Activated effector memory CD4-positive, alpha-beta T cell treated with Interleukin-2 at 50 U/mL for 16 hours (primary cell): Measurements from ENCODE around the gene ADAMTS6.
"Not testable (repeated sequence)": the region's sequence is repeated elsewhere in the genome, so short reads cannot be mapped to it uniquely, and the experiment has no call there.

Source experiments
- DNase-seq: peaks from one replicate; pipeline ENCODE4 v3.0.0-alpha.2; 2020

Gene ADAMTS6

DNA sequence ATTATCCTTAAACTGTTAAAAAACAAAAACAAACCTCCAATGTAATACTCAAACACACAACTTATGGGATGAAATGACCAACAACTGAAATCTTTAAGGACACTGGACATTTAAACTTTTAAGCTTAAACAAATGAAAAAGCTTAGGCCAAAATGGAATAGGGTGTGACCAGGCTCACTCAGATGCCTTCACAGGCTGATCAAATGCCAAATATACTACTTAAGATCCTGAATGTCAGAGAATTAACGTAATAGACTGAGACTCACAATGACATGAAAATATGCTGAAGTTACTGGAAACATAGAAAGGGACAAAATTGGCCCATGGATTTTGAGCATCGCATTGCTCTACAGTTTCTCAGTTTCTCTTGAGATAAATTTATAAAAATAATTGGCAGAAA, 286.8 kb downstream of the ADAMTS6 start:
- no peak for DNase-seq

DNA sequence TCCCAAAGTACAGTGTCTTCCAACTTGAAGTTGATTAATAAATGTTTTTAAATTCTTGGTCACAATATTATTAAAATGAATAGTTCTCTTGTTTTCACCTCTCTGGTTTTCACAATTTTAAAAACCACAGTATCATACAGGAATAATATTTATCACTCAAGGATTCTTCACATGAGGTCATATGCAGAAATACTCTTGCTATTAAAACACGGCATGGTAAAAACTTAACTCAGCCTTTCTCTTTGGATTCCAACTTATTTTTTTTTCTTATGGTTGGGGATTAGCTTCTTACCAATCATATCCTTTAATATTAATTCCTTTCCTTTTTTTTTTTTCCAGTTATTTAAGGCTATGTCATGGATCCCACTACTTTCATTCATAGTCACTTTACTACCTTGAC, 289.4 kb downstream of the ADAMTS6 start:
- no peak for DNase-seq

DNA sequence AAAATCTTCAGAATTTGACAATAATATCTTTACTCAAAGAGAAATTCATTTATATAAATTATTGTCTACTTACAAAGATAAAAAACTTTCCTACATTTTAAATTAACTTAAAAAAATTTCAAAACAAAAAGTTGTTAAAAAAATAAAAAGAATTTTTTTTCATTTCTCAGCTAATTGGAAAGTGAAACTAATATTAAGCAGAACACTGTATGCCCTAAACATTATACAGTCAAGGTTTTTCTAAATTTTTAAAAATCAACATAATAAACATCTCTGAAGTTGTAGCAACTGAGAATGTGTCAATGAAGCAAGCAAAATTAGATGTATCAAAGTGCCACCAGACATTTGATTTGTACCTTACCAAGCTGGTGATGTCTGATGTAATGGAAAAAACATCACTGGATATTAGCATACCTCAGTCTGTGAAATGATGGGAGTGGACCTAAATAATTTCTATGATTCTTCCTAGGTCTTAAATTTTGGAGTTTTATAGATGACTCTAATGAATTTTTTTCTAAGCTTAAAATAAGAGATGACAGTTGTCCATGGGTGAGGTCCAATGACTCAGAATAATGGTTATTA, 290.1 kb downstream of the ADAMTS6 start:
- no peak for DNase-seq

DNA sequence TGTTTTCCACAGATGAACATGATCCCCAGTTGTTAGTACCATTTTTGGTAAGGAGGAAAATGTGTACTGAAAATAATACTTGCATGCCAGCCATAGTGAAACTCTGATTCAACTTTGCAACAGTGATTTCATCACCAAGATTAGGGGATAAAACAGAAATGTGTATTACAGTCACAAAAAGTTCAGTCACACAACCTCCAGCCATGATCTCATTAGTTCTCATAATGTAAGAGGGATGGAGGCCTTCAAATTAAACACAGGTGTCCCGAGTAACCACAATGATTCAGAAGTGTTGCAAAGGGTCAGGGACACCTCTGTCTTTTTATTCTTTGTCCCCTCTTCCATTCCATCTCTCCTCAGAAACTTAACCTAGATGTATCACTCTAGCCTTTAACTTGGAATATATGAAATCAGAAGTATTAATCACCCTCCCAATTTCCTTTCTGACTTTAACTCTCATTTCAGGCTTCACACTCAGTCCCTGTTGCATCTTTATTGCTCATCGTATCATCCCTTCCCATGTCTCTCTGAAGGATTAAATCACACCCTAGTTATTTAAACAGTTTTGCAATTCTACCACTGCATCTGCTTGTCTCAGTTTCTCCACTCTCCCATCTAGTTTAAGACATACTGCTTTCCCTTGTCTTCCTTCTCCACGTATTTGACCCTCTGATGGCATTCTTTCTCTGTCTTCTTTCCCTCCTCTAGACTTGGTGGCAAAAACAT, 291.2 kb downstream of the ADAMTS6 start:
- DNase-seq: no peak

DNA sequence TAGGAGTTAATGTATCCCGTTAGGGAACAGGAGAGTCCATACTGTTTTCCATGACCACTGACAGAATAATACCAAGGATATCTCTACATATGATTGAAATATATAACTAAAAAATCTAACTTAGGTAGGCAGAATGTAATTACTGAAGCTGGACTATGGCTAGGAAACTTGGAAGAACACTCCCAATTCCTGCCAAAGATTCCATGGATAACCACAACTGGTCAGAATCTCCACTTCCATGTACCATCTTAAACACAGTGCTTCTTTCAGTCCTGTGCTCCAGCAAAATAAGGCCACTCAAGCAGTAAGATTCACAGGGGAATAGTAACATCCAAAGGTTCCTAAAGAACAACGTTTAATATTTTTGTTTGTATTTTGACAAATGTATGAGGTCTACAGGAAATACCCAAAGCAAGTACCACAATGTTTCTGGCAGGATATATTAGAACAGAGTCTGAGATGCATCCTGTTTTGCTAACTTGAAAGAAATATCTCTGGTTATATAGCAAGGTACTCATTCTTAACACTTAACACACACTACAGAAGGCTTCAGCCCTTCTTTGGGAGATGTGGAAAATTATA, 295.0 kb downstream of the ADAMTS6 start:
- DNase-seq: no peak

DNA sequence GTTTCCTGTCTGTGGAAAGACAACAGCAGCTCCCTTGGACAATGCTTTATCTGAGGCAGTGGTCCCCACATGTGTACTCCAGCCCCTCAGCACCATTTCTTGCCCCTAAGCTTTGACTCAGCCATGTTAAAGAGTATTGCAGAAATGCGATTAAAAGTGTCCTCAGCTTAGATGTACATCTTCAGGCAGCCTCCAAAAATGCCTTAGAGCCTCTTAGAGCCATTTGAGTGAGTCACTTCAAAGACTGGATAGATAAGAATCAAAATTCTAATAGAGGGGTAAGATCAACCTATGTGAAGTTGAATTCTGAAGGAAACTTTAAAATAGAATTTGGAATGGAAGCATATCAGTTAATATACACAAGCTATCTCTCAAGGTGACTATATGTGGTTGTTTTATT, 296.3 kb downstream of the ADAMTS6 start:
- no peak for DNase-seq

DNA sequence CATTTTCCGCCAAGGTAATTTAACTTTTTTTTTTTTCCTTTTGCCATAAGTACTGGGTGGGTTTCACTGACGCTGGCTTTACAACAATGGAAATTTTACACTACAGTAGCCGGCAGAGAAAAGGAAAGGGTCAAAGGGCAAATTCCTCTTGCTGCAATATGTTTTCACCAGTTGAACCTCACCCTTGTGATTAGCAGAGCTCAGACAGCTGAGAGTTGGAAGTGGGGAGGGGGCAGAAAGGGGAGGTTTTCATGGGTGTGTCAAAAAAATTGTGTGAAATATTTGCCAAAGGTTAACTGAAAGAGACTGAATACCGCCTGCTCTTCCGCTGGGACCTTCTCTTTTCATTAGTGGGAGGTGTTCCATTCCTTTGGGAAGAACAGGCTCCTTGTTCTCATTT, 296.9 kb downstream of the ADAMTS6 start:
- DNase-seq: no peak

DNA sequence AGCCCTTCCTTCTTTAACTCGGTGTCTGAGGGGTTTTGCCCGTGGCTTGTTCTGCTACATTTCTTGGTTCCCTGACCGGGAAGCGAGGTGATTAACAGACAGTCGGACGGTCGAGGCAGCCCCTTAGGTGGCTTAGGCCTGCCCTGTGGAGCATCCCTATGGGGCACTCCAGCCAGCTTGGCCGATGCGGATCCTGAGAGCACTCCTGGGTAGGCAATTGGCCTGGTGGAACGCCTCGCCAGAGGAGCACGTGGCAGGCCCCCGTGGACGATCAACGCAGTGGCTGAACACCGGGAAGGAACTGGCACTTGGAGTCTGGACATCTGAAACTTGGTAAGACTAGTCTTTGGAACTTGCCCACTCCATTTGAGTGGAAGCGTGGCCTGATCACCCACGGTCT, 307.5 kb downstream of the ADAMTS6 start:
- DNase-seq: not testable (repeated sequence)

DNA sequence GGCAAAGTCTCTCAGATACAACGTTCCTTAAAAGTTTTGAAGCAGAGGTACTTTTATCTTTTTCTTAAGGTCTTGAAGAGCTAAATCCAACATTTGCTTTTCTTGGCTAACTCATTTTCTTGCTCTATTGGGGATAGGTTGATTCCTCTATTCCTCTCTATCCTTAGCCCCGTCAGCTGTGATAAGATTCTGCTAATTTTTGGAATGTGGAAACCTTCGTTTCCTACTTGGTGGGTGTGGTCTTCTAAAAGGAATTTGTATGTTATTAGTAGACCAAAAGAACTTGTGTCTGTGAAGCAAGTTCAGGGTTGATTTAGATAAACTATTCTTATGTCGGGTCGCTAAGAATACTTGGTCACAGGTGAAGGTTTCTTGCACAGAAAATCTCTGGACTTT, 308.6 kb downstream of the ADAMTS6 start:
- no peak for DNase-seq

DNA sequence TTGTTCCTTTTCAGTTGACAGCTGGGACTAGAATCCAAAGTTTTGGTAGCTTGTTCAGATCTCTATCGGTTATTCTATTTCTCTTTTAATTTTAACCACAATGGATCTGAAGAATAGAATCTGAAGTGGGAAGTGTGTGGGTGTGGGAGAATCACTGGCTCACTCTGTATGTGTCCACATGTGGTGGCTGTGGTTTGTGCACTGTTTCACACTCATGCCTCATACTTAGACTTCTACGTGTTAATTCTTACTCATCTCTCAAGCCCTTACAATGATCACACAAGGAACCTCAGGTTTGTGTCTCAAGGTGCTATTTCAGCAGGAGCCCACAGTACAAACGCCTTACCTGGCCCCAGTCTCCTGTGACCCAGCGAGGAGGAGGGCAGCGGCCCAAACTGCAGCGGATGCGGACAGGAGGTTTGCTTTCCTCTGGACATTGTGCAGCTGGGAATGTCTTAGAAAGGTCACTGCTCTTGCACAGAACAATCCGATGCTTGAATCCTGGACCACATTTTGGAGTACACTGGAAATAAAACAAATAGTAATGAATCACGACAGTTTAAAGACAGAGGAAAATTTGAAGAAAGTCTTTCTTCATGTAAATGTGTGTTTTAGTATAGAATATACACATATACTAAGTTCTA, 309.1 kb downstream of the ADAMTS6 start:
- DNase-seq: no peak

DNA sequence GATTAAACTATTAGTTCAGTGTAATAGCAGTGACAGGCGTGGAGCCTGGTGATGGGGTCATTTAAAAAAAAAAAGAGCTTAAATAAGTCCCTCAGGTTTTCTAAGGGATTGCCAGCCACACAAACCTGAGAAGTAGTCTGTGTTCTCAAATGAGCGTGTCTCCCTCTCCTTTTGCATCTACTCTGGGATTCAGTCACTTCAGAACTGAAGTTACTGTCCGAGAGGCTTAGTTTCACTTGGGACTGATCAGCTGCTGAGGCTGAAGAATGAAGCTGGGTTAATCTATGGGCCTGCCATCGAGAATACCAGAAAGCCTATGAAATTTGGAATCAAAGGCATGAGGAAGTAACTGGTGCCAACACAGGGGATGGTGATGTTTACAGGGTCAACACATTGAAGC, 310.1 kb downstream of the ADAMTS6 start:
- DNase-seq: no peak

DNA sequence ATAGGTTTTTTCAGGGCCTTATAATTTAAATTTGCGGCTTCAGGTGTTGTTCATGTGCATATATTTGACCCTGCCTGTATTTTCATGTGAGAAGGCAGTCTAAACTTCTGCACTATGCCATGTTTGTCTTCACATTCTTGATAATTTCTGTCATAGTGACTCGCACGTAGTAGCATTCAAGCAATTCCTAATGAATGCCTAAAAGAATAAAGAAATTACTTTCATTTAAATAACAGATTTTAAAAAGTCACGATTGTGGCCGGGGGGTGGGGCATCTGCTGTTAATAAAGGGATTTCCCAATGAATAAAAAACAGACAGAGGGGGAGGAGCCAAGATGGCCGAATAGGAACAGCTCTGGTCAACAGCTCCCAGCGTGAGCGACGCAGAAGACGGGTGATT, 318.0 kb downstream of the ADAMTS6 start:
- DNase-seq: no peak

DNA sequence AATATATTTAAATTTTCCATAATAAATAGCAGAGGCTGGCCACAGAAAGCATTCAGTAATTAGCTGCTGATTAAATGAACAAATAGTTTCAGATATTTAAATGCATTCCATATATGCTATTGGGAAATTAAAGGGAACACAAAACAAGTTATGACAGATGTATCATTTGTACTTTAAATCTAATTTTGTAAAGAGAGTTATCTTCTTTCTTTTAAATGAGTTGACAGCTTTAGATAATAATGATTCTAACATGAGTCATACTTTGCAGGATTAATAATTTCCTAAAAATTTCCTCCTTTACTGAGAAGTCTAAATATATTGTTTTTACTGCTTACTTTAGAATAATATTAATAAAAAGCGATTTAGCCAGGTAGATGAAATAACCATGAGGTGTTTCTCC, 320.1 kb downstream of the ADAMTS6 start:
- no peak for DNase-seq

DNA sequence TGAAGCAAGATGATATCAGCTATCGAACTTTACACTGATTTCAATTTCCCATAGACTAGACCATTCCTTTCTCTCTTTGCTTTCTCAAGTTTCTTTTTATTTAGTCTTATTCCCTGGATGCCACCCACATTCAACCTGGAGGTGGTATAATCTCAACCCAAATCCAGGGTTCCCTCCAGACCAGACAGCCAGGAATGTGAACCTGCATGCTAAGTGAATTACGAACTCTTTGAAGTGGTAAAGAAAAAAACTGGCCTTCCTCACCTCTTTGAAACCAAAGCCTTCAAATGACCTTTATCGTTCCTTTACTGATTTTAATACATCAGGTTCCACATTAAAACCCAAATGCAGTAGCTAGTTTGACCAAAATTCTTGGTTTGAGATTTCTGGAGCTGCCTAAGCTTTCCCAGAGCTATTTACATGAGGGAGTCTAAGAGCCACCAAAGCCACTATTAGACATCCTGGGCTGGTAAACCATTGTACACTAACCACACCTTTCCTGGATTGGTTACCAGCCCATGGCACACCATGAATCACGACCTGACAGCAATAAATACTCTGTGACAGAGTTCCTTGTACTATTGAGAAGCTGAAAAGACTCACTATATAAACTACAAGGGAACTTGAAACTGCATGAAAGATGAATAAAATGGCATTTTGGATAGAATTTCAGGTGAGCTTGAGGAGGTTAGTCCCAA, 323.7 kb downstream of the ADAMTS6 start:
- no peak for DNase-seq

DNA sequence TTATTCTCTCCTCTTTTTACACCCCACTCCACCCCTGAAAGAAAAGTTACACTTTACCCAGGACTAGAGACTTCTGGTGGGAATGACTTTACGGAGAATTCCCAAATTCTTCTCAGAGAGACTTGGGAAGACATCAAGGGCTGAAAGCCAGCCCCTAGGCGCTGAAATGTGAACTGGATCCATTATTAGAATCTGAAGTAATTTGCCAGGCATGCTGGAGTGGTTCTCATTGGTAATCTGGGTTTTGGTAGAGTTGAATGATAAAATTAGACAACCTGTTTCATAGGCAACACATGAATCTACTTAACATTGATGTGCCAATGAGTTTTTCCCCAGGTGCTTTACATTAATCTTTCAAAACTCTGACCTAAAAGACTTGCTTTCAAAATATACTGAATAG, 324.8 kb downstream of the ADAMTS6 start:
- no peak for DNase-seq

DNA sequence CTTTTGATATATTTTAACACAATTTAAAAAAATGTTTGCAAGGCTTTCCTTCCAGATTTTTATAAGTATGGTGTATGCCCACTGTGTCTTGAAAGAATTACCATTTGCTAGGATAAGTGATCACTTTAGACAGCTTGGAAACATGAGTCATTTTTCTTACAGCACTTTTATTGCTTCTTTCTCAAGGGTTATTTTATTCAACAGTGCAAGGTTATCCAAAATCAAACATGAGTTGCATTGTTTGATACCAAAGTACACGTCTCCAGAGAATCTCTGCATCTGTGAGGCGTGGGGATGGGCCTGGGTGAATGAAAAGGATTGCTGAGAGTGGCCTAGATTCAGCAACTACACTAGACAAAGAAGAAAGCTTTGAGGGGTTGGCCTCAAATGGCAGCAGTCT, 329.6 kb downstream of the ADAMTS6 start:
- no peak for DNase-seq

DNA sequence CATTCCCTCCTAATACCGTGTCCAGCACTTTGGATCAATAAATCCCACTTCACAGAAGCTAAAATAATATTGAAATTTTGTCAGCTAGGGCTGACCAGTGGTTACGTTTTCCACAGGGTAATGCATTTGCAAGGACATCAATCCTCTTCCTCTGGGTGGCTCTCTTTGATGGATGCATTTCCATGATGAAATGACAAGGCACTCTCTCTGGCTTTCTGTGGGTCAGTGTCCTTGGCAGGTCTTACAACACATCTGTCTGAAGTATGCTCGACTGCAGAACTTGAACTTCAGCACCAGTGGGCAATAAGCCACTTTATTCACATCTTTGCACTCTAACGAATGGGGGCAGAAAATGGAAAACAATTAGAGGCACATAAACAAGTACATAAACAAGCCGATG, 330.1 kb downstream of the ADAMTS6 start:
- DNase-seq: no peak

DNA sequence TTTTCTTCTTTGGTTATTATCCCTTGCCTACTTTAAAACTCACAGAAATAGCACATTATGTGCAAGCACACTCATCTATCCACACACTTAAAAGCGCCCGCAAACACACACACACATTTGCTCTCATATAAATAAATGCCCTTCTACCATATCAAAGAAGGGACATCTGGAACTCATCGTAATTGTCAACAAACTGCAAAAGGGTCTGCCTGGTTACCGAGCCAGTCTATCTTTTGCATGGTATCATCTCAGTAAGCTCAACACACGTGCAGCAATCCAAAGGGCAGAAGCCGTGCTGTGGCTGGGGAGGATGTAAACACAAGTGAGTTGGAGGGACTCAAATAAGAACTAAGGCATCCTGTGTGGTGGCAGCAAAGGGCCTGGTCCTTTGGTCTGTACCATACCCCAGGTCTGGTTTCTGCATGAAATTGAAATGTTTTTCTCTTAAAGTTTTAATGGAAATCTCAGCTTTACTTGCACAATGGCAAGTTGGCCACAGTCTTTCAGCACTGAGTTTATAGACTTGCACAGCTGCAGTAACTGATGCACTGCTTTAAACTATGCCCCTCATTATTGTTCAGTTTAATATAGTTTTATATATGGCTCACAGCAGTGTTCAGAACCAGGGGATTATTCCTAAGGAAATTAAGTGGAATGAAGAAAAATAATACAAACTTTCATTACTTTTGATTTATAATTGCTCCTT, 331.0 kb downstream of the ADAMTS6 start:
- no peak for DNase-seq

DNA sequence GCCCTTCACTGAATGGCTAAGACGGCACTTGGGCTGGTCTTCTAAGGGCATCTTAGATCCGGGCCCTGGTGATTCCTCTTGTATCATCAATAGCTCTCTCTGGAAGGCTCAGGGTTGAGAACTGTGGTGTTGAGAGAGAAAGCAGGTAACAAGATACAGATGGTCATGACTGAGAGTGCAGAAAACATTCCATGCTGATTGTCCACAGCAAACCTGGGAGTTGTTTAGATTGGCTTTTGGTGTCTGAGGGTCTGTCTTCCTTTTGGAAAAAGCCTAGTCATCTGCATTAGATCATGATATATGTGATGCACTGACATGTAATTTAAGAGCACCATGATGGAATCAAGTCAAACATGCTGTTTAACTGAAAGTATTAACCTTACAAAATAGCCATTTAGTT, 331.9 kb downstream of the ADAMTS6 start:
- DNase-seq: no peak

DNA sequence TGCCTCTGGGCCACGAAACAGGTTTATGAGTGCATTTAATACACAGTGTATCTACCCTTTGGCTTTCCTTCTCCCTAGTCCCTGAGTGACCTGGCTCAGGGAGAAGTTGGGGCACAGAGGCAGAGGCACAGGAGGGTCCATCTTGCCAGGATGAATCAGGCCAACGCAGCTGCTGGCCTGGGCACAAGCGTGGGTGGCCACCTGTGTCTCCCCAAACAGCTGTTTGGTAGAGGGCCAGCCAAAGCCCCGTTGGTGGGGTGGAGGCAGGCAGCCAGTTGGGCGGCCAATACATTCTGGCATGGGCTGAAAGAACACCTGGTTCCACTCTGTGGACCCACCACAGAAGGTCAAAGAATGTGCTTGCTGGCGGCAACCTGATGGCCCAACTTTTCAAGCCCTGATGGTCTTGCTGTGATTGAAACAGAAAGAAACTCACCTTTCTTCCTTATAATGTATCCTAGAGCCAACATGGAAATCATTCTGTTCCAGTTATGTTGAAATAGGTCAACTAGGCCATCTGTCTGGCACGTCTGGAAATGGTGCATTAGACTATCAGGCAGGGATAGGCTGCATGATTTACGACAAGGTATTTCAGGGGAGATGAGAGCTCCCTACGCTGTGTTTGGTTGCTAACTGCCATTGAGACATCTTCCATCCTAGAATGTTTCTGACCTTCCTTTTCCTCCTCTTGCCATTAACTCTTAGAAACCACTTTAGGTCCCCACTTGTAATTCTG, 337.4 kb downstream of the ADAMTS6 start:
- DNase-seq: no peak

DNA sequence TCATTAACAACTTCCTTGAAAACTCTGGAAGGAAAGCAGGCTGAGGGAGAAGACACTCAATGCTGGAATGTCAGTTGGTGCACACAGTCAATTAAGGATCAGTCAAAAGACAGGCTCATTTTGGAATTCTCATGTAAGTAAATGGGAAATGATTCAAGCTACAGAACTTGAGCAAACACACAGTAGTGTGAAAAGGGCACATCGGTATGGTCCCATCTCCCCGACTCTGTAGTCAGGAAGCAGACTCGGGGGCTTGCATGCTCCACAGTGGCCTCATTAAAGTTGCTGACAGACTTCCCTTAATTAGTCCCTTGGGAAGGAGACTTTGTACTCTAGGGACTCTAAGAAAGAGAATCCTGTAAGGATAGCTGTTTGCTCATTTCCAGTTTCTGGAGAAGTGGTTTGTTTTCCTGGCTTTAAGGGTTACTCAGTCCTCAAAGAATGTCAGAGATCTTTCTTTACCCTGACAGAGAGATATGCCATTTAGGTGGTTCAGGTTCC, 339.2 kb downstream of the ADAMTS6 start:
- no peak for DNase-seq

DNA sequence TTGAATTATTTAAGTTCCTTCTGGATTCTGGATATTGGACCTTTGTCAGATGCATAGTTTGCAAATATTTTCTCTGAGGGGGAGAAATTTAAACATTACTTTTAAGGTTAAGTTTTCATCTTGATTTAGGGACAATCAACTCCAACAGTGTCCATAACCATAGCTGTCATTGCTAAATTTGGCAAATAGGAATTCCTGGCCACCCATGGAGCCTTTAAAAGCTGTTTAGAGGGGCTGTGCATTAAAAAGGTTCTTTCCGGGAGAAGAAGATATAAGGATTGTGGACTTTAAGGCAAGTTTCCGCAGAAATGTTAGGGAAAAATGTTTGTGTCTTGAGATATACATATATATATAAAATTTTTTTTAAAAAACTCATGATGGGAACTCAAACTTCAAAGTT, 339.7 kb downstream of the ADAMTS6 start:
- no peak for DNase-seq
